Activated CD4-positive, alpha-beta T cell treated with anti-CD3 and anti-CD28 coated beads for 4 hours (primary cell): ENCODE results near the gene C7.

Experiments
- DNase-seq, 2 donors: peaks; one replicate each; pipeline ENCODE4 v3.0.0-alpha.2; 2020

Gene C7

GRCh38 chr5:40928886-40929448 is 19.7 kb downstream of the C7 start:
- no peak for DNase-seq

GRCh38 chr5:40932766-40933165 is 23.5 kb downstream of the C7 start:
- DNase-seq: no peak

GRCh38 chr5:40937075-40937474 is 27.8 kb downstream of the C7 start:
- no peak for DNase-seq

GRCh38 chr5:40939753-40940152 is 30.5 kb downstream of the C7 start:
- no peak for DNase-seq

GRCh38 chr5:40945111-40945510 is 35.8 kb downstream of the C7 start:
- DNase-seq: no peak

DNA sequence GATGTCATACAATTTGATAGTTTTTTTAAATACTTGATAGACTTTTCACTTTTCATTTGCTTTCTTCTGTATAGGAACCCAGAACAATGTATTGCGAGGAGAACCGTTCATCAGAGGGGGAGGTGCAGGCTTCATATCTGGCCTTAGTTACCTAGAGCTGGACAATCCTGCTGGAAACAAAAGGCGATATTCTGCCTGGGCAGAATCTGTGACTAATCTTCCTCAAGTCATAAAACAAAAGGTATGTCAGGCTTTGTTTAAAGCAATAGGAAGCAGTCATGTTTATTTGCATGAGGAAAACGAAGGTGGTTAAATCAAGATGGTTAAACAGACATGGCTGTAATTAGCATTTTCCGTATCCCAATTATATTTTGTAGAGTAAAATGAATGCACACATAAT is 46.0 kb downstream of the C7 start:
- no peak for DNase-seq

GRCh38 chr5:40957048-40957447 is 47.8 kb downstream of the C7 start:
- DNase-seq: no peak

- DNase-seq: no peak
Observed at GRCh38 chr5:40958811-40959210, 49.5 kb downstream of the C7 start.

DNA sequence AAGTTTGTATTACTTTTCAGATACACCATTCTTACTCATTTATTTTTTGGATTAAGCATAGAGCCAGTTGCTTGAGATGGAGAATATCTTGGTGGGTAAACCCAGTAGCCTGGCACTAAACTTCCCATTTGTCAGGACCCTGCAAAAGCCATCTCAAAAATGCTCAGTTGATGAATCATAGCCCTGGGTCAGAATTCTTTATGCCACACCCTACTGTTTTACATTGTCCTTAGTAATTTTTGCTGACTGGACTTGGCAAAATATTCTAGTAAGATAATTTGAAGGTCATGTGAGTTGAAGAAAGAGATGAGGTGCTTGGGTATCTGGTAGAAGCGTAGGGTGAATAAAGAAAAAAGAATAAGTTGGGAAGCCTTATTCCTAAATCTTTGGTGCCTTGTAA is 50.7 kb downstream of the C7 start:
- no peak for DNase-seq

- DNase-seq: no peak
Observed at GRCh38 chr5:40962207-40962955, 53.1 kb downstream of the C7 start.

GRCh38 chr5:40972434-40972833 is 63.1 kb downstream of the C7 start:
- no peak for DNase-seq

DNA sequence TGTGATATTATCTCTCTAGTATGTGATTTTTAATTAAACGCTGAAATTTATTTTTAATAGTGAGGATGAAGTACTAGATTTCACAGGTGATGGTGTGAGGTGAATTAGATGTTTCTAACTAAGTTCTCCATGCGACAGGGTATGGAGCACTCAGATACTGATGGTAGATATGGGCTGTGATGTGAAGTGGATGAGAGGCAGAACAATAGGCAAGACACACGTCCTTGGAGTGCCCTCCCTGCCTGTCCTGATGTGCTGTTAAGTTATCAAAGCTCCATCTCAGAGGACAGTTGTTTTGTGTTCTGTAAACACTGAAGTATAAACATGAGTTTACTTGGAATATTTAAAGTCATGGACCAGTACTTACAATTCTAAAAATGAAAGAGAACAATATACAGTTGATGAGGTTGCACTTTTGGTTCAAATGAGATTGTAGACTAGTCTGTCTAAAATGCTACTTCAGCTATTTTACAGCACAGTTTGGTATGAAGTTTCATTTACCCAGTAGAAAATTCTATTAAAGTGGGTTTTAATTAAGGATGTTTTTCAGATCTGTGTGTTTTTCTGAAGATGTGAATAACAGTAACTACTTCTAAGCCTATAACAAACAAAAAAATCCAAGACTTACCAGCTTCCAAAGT is 64.2 kb downstream of the C7 start:
- DNase-seq: no peak

GRCh38 chr5:40976041-40976440 is 66.7 kb downstream of the C7 start:
- no peak for DNase-seq

GRCh38 chr5:40976836-40977235 is 67.5 kb downstream of the C7 start:
- no peak for DNase-seq

DNA sequence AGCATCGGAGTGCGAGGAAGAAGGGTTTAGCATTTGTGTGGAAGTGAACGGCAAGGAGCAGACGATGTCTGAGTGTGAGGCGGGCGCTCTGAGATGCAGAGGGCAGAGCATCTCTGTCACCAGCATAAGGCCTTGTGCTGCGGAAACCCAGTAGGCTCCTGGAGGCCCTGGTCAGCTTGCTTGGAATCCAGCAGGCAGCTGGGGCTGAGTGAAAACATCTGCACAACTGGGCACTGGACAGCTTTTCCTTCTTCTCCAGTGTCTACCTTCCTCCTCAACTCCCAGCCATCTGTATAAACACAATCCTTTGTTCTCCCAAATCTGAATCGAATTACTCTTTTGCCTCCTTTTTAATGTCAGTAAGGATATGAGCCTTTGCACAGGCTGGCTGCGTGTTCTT is 72.1 kb downstream of the C7 start:
- DNase-seq: no peak

DNA sequence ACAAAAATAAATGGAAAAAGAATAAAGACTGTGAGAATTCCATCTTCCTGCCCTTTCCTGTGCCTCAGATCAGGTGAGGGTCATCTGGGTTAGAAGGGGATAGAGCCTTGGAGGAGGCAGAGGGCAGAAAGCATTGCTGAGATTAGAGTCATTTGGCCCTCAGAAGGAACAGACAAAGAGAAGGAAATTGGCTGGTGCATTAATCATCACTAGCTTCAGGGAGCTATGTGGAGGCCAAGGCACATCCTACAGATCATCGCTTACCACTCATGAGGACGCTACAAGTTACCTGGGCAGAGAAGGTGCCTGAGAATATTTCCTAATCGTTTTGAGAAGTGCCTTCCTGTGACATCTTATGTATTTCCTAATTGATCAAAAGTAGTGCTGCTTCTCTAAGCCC is 74.5 kb downstream of the C7 start:
- no peak for DNase-seq

GRCh38 chr5:40984884-40985283 is 75.6 kb downstream of the C7 start:
- no peak for DNase-seq

- no peak for DNase-seq
Observed at GRCh38 chr5:40985501-40985900, 76.2 kb downstream of the C7 start.

DNA sequence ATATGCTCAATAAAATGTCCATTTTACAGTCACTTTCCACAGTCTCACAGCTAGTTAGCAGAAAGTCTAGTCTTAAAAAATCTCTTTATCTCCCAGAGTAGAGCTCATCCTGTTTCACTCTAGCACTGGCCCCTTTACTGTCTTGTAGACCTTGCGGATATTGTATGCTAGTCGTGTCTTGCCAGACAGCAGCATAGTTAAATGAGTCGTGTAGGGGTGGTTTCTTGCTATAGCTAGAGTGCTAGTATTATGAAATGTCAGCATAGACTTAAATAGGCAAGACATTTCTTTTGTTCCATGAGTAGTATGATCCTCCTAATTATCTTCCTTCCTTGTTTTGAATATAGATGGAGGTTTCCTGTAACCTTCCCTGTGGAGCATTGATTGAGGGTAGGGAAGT is 77.4 kb downstream of the C7 start:
- DNase-seq: no peak

DNA sequence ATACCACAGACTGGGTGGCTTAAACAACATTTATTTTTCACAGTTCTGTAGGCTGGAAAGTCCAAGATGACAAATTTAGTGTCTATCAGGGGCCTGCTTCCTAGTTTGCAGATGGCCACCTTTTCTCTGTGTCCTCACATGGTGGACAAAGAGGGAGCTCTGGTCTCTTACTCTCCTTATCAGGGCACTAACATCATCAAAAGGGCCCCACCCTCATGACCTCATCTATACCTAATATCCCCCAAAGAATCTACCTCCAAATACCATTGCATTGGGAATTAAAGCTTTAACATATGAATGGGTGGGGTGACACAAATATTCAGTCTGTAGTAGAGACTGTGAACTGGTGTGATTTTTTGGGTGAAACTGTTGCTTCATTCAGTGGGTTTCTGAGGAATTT is 78.1 kb downstream of the C7 start:
- DNase-seq: no peak

GRCh38 chr5:40988746-40989510 is 79.6 kb downstream of the C7 start:
- DNase-seq: no peak

- no peak for DNase-seq
Observed at GRCh38 chr5:40991168-40991980, 82.1 kb downstream of the C7 start.
